ENCODE data around the gene ZDHHC14. TPM values are rescaled to one million over a fixed set of nuclear protein-coding genes. Genes with fewer than 3 reads are reported as not detected.
"Not testable (repeated sequence)": the region's sequence is repeated elsewhere in the genome, so short reads cannot be mapped to it uniquely, and the experiment has no call there.

The ZDHHC14 gene
- total RNA-seq, 2 experiments from 2014 or later = 1.1 to 1.2 TPM

DNA sequence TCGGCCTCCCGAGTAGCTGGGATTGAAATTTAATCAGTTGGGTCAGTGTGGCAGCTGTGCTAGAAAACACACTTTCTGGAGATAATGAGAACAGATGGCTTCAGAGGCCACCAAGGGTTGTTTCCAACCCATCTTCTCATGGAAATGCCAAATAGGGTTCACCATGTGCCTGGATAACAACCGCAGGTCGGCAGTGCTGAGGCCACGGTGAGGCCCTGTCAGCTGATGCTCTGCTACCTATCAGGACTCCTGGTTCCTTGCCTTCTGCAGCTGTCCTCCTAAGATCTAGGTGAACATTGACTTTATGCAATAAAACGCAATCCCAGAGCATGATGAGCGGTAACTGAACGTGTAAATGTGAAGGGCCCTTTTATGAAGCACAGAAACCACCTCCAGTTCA is 302.7 kb downstream of the ZDHHC14 start:
- Mint-ChIP-seq H3K9me3 (no peaks in the 10 kb centered on the region), H3K4me3 (no peak overlapping the region), H3K27ac (no peak overlapping the region), H3K4me1 (ENCODE audit: low read depth) (no peaks in the 10 kb centered on the region), H3K36me3 (ENCODE audit: low read depth) (no peaks in the 10 kb centered on the region), H3K27me3 (ENCODE audit: low read depth) (no peaks in the 10 kb centered on the region)
- CTCF ChIA-PET = interaction anchor here (0.6 kb wide), 1 partner anchor 53 kb away, joined by 3 read pairs; no protein-coding TSS in a partner anchor
- intact Hi-C loops (cut with micrococcal nuclease) = no loop called here
- DNase-seq = no peak

DNA sequence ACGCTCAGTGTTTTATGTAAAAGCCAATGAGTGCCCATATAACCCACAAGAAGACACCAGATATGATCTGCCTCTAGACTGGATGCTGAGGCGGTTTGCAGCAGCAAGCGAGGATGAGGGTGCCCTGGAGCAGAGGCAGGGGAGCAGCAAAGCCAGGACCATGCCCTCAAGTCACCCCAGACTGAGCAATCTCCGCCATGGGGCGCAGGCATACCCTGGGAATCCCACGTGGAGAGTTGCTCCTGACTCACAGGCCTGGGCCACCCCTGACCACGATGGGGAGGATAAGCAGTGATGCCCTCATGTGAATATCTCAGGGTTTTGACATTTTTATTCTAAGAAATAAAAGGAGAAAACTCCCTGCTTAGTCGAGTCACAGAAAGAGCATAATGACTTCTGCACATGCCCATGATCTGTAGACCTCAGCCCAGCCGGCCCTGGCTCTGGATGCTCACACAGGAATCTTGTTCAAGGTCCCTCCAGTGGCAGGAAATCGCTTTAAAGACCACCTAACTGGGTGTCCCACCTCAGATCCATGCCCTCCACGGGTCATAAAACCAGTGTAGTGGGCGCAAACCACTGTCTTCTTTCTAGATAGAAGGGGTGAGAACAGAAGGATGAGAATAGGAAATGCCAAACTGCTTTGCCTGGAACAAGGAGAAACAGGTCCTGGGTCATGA is 303.8 kb downstream of the ZDHHC14 start:
- Mint-ChIP-seq H3K9me3 (no peaks in the 10 kb centered on the region), H3K27me3 (ENCODE audit: low read depth) (no peaks in the 10 kb centered on the region), H3K4me3 (no peak overlapping the region), H3K4me1 (ENCODE audit: low read depth) (no peaks in the 10 kb centered on the region), H3K27ac (no peak overlapping the region), H3K36me3 (ENCODE audit: low read depth) (no peaks in the 10 kb centered on the region)
- no peak for DNase-seq
- intact Hi-C loops (cut with micrococcal nuclease) = no loop called here
- CTCF ChIA-PET = no interaction called here

DNA sequence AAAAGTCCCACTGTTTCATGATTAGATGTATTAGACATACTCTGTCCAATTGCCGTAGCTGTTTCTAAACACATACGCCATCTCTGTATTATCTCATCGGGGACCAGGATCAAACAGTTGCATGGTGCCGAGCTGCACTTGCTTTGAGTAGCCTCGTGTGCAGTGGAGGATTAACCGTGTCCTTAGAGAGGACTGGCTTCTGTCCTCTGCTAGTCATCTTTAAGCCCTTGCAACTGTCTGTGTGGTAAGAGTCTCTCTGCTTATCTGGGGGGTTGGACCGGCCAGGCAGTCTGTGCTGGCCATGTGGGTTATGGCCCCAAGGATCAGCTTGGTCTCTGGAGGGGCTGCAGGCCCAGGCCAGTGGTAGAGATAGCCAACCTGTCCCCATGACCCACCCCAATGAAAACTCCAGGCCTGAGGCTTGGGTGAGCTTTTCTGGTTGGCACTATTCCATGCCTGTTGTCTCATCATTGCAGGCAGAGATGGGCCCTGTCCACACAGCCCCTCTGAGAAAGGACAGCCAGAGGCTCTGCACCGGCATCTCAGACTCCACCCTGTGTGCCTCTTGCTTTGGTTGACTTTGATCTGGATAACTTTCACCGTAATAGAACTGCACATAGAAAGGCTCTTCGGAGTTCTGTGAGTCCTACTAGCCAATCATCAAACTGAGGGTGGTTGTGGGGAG is 304.7 kb downstream of the ZDHHC14 start:
- H3K36me3 Mint-ChIP-seq (ENCODE audit: low read depth) = no peaks in the 10 kb centered on the region
- no peak overlapping the region for H3K4me3 Mint-ChIP-seq
- DNase-seq = no peak
- no peaks in the 10 kb centered on the region for H3K4me1 Mint-ChIP-seq (ENCODE audit: low read depth)
- CTCF ChIA-PET = interaction anchor here (0.5 kb wide), 1 partner anchor 185 kb away, joined by 3 read pairs; no protein-coding TSS in a partner anchor
- no peaks in the 10 kb centered on the region for H3K27me3 Mint-ChIP-seq (ENCODE audit: low read depth)
- intact Hi-C loops (cut with micrococcal nuclease) = no loop called here
- no peak overlapping the region for H3K27ac Mint-ChIP-seq
- no peaks in the 10 kb centered on the region for H3K9me3 Mint-ChIP-seq

DNA sequence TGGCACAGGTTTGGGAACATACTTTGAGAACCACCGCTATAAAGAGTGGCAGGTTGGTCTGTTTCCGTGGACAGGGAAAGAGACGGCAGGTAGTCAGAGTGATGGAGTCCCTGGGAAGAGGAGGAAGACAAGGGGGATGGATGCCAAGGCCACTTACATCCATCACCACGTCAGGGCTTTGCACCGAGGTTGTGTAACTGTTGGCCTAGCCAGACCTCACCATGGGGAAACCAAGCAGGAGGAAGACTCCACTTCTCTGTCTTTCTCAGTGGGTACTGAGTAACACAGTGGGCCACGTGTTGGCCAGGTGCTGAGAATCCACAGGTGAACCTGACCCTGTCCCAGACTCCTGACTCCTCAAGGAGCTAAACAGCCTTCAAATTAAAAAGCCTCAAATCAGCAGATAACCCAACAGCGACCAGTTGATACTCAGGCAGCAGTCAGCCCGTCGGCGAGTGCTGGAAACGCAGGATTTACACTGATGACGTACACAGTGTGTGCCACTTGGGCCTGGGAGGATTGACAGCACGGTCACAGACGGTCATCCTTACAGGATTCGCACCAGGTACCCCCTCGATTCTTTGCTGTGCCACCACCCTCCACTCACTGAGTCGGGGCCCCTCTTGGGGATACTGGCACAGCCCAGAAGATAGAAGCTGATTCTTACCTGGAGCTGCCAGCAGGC is 307.4 kb downstream of the ZDHHC14 start:
- intact Hi-C loops (cut with micrococcal nuclease) = no loop called here
- CTCF ChIA-PET = interaction anchor here (1.0 to 1.4 kb wide), 2 partner anchors 185 to 364 kb away, joined by 3 read pairs; no protein-coding TSS in a partner anchor
- no peaks in the 10 kb centered on the region for H3K27me3 Mint-ChIP-seq (ENCODE audit: low read depth)
- no peak for DNase-seq
- no peaks in the 10 kb centered on the region for H3K9me3 Mint-ChIP-seq
- H3K36me3 Mint-ChIP-seq (ENCODE audit: low read depth) = no peaks in the 10 kb centered on the region
- H3K4me3 Mint-ChIP-seq = no peak overlapping the region
- no peaks in the 10 kb centered on the region for H3K4me1 Mint-ChIP-seq (ENCODE audit: low read depth)
- no peak overlapping the region for H3K27ac Mint-ChIP-seq

DNA sequence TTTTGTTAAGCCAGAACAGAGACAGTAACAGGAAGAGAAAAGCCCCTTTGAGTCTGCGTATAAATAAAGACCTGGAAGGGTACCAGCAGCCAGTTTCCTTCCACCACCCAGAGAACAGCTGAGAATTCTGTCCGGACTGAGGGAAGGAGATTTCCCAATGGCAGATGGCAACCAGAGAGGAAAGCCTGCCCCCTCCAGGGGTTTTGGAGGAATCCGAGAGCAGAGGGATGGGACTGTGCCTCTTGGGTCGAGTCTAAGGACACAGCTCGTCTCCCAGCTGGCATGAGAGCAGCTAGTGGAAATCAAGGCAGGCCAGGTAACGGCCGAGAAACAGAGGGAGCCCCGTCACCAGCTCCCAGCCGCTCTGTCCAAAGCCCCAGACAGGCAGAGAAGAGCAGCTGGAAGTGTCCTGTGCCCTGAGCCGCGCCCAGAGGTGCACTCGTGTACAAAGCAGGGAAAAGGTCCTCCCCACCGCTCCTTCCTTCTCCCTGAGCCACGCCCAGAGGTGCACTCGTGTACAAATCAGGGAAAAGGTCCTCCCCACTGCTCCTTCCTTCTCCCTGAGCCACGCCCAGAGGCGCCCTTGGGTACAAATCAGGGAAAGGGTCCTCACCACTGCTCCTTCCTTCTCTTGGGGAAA is 308.1 kb downstream of the ZDHHC14 start:
- CTCF ChIA-PET = interaction anchor here (1.0 to 1.4 kb wide), 2 partner anchors 185 to 365 kb away, joined by 3 read pairs; no protein-coding TSS in a partner anchor
- no peak for DNase-seq
- Mint-ChIP-seq H3K4me3 (no peak overlapping the region), H3K27ac (no peak overlapping the region), H3K4me1 (ENCODE audit: low read depth) (no peaks in the 10 kb centered on the region), H3K36me3 (ENCODE audit: low read depth) (no peaks in the 10 kb centered on the region), H3K9me3 (no peaks in the 10 kb centered on the region), H3K27me3 (ENCODE audit: low read depth) (no peaks in the 10 kb centered on the region)
- intact Hi-C loops (cut with micrococcal nuclease) = no loop called here

DNA sequence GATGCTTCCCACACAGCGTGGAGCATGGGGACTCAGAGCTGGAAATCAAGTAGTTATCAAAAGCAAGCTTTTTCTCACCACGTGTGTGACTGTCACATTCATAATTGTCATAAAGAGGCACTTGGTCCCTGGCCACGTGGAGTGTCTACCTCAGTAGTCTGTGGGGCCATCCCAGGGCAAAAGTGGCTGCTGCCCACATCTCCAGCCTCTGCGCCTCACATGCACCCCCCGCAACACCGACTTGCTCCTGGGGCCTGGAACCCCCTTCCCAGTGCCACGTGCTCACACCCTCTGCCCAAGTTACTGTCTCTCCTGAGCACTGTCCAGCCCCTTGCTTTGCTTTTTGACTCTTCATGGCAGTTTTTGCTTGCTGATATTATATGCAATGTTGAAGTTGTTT is 308.9 kb downstream of the ZDHHC14 start:
- intact Hi-C loops (cut with micrococcal nuclease) = no loop called here
- Mint-ChIP-seq H3K9me3 (no peaks in the 10 kb centered on the region), H3K27ac (no peak overlapping the region), H3K4me1 (ENCODE audit: low read depth) (no peaks in the 10 kb centered on the region), H3K4me3 (no peak overlapping the region), H3K36me3 (ENCODE audit: low read depth) (no peaks in the 10 kb centered on the region), H3K27me3 (ENCODE audit: low read depth) (no peaks in the 10 kb centered on the region)
- CTCF ChIA-PET = interaction anchor here (0.6 kb wide), 1 partner anchor 22 kb away, joined by 3 read pairs; no protein-coding TSS in a partner anchor
- DNase-seq = no peak

DNA sequence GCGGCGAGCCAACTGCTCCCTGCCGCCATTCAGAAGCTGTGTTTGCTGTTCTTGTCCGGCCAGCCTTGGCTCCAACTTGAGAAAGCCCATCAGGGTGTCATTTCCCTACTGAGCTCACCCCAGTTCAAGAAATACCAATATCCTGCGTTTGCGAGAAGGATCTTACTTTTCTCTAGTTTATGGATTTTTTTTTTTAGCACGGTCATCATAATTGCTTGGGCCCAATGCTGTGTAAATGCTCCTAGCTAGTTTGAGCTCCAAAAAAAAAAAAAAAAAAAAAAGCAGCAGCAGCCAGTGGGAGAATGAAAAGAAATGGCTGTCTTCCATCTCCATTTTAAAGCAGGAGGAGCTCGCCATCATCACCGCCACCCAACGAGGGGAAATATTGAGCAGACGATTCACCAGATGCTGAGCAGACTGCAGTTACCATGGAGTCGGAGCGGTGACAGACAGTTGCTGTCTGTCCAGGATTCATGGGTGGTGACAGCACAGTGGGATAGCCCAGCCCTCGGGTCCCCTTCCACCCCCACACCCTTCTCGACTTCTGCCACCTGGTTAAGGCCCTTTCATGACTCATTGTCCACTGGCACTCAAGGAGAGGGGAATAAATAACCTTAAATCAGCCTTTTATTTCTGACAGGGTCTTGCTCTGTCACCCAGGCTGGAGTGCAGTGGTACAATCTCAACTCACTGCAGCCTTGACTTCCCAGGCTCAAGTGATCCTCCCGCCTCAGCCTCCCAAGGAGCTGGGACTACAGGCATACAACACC is 309.6 kb downstream of the ZDHHC14 start:
- no peaks in the 10 kb centered on the region for H3K9me3 Mint-ChIP-seq
- no peak overlapping the region for H3K4me3 Mint-ChIP-seq
- no peaks in the 10 kb centered on the region for H3K36me3 Mint-ChIP-seq (ENCODE audit: low read depth)
- CTCF ChIA-PET = no interaction called here
- H3K27ac Mint-ChIP-seq = no peak overlapping the region
- no peaks in the 10 kb centered on the region for H3K4me1 Mint-ChIP-seq (ENCODE audit: low read depth)
- intact Hi-C loops (cut with micrococcal nuclease) = no loop called here
- DNase-seq = no peak
- H3K27me3 Mint-ChIP-seq (ENCODE audit: low read depth) = no peaks in the 10 kb centered on the region

DNA sequence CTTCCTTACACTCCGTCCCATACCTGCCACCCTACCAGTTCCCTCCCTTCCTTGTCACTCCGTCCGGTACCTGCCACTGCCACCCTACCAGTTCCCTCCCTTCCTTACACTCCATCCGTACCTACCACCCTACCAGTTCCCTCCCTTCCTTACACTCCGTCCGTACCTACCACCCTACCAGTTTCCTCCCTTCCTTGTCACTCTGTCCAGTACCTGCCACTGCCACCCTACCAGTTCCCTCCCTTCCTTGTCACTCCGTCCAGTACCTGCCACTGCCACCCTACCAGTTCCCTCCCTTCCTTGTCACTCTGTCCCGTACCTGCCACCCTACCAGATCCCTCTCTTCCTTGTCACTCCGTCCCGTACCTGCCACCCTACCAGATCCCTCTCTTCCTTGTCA is 310.6 kb downstream of the ZDHHC14 start:
- H3K27ac Mint-ChIP-seq; H3K27me3 Mint-ChIP-seq (ENCODE audit: low read depth); H3K36me3 Mint-ChIP-seq (ENCODE audit: low read depth); intact Hi-C loops (cut with micrococcal nuclease); H3K4me3 Mint-ChIP-seq; H3K4me1 Mint-ChIP-seq (ENCODE audit: low read depth); H3K9me3 Mint-ChIP-seq; DNase-seq; CTCF ChIA-PET: not testable (repeated sequence)

DNA sequence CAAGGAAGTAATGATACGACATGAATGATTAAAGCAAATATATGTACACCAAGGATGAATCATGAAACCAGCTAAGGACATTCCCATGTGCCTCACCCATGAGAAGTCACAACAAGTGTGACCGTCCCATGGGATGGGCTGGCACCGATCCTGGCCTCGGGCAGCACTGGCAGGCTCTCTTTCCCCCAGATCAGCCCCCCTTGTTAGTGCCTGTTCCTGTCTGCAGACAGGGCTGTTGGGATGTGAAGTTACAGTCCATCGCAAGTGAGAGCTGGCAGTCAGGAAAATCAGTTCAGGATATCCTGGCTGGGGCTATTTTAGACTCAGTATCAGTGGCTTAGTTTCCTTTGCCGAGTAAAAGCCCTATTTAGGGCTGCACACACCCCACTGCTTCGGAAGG is 312.9 kb downstream of the ZDHHC14 start:
- no peaks in the 10 kb centered on the region for H3K27me3 Mint-ChIP-seq (ENCODE audit: low read depth)
- no peak for DNase-seq
- H3K9me3 Mint-ChIP-seq = peaks cover 6% of the 10 kb centered on the region
- H3K4me3 Mint-ChIP-seq = no peak overlapping the region
- intact Hi-C loops (cut with micrococcal nuclease) = no loop called here
- H3K4me1 Mint-ChIP-seq (ENCODE audit: low read depth) = no peaks in the 10 kb centered on the region
- no peak overlapping the region for H3K27ac Mint-ChIP-seq
- CTCF ChIA-PET = interaction anchor here (0.5 kb wide), 1 partner anchor 16 kb away, joined by 3 read pairs; no protein-coding TSS in a partner anchor
- no peaks in the 10 kb centered on the region for H3K36me3 Mint-ChIP-seq (ENCODE audit: low read depth)

DNA sequence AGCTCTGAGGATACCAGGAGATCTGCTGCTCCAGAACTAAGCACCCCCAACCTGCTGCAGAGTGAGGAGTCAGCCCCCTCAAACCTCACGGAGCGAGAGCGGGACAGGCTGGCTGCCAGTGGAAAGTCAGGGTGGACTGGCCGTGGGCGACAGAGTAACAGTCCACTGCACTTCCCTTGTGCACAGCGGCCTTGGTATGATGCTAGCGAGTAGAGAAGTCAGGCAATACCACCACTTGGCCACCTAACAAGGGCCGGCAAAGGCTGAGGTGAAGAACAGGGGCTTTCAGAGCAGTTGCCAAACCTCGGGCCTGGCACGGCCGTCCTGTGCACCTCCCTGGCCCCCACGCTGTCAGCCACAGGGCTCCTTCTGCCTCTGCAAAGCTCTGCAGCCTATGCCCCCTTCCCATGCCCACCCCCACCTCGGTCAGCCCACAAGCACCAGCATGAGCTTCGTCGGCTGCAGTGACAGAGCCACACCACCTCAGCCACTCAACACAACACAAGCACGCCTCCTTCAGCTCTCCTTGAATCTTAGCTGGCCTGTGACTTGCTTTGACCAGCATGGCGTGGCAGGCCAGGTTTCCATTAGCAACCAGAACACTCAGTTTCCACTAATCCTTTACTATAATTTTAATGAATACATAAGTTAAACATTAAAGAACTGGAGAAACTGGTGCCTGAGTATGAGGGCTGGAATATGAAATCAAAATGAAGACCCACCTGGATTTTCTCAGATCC is 314.5 kb downstream of the ZDHHC14 start:
- intact Hi-C loops (cut with micrococcal nuclease) = no loop called here
- Mint-ChIP-seq H3K27me3 (ENCODE audit: low read depth) (no peaks in the 10 kb centered on the region), H3K36me3 (ENCODE audit: low read depth) (no peaks in the 10 kb centered on the region), H3K4me1 (ENCODE audit: low read depth) (no peaks in the 10 kb centered on the region), H3K9me3 (peaks cover 6% of the 10 kb centered on the region), H3K4me3 (no peak overlapping the region), H3K27ac (no peak overlapping the region)
- no peak for DNase-seq
- CTCF ChIA-PET = no interaction called here

DNA sequence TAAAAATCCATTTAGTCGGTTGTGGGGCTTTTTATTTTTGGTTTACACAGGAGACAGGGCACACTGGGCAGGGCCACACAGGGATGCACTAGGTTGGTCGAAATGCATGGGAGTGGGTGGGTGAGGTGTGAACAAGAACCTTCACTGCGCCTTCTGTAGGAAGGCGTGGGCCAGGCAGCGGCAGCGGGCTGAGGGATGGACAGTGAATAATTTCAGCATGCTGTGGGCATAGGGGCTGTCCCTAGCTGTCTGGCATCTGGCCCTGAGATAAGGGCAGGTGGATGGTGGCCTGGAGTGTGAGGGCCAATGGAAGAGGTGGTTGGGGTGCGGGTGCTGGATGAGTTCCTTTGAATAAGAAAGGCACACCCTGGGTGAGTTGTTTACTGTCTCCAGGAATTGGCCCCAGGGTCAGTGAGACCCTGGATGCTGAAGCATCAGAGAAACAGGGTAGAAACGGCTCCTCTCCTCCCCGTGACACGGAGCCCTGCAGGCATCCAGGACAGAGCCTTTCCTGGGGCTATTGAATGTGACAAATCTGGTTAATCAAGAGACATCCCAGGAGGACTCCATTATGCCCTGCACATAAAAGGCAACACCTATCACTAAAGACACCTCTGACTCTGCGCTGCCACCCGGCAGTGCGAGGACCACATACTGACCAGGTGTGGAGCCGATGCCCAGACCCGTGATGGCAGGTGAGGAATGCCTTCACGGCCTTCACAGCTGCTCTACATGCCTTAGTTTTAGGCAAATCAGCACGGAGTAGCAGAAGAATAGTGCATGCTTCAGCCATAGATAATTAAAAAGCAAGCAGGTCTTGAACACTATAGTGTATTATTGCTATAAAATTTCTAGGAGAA is 319.0 kb downstream of the ZDHHC14 start:
- Mint-ChIP-seq H3K9me3 (peaks cover 6% of the 10 kb centered on the region), H3K36me3 (ENCODE audit: low read depth) (no peaks in the 10 kb centered on the region), H3K27ac (no peak overlapping the region), H3K4me3 (no peak overlapping the region), H3K4me1 (ENCODE audit: low read depth) (no peaks in the 10 kb centered on the region), H3K27me3 (ENCODE audit: low read depth) (no peaks in the 10 kb centered on the region)
- CTCF ChIA-PET = no interaction called here
- no peak for DNase-seq
- intact Hi-C loops (cut with micrococcal nuclease) = no loop called here
